ENCODE measurements around the gene ANAPC1.

Gene ANAPC1

GRCh38 chr2:111924617-111925107, 40.7 kb upstream of the ANAPC1 start:
- no peak for DNase-seq
- Histone ChIP-seq H3K9me3 (ENCODE audit: control extremely low read depth in 1 of 5, control insufficient read depth in 4 of 5, insufficient read depth in 2 of 5, low read depth in 1 of 5, low read length in 4 of 5) (no peaks in the 10 kb centered on the region), H3K36me3 (ENCODE audit: control insufficient read depth in 4 of 4, insufficient read depth in 4 of 4, low read length in 3 of 4) (peaks cover 0 to 14% (median 7%) of the 10 kb centered on the region in 4 experiments), H3K27ac (ENCODE audit: insufficient read depth in 1 of 2, low read depth in 1 of 2, low read length in 2 of 2, poor library complexity in 1 of 2, severe bottlenecking in 2 of 2) (no peak overlapping the region), H3K27me3 (replicated peaks in 2 of 5; ENCODE audit: control insufficient read depth in 4 of 5, insufficient read depth in 5 of 5, low read length in 4 of 5) (no peaks in the 10 kb centered on the region), H3K4me1 (ENCODE audit: control extremely low read depth in 1 of 4, control insufficient read depth in 4 of 4, insufficient read depth in 4 of 4, low read length in 3 of 4) (peaks cover 0 to 7% (median 5%) of the 10 kb centered on the region in 4 experiments), H3K4me3 (ENCODE audit: control insufficient read depth in 1 of 7, extremely low read depth in 1 of 7, insufficient read depth in 4 of 7, low read depth in 2 of 7, low read length in 6 of 7) (no peak overlapping the region)
- ChIA-PET CTCF (interaction anchor here (2.1 kb wide), 1 partner anchor 30 kb away, joined by 4 read pairs; no protein-coding TSS in a partner anchor), POLR2A (interaction anchor here (0.6 kb wide), 1 partner anchor 10 kb away, joined by 4 read pairs; no protein-coding TSS in a partner anchor)
- WGBS (ENCODE audit: insufficient coverage): 88% methylated on average over 1 of the region's 3 CpGs

- H3K4me1 ChIP-seq (ENCODE audit: control extremely low read depth in 1 of 4, control insufficient read depth in 4 of 4, insufficient read depth in 4 of 4, low read length in 3 of 4): peaks cover 0 to 10% (median 5%) of the 10 kb centered on the region in 4 experiments
- no peak overlapping the region for H3K4me3 ChIP-seq (ENCODE audit: control insufficient read depth in 1 of 7, extremely low read depth in 1 of 7, insufficient read depth in 4 of 7, low read depth in 2 of 7, low read length in 6 of 7)
- POLR2A ChIA-PET: no interaction called here
- H3K9me3 ChIP-seq (ENCODE audit: control extremely low read depth in 1 of 5, control insufficient read depth in 4 of 5, insufficient read depth in 2 of 5, low read depth in 1 of 5, low read length in 4 of 5): no peaks in the 10 kb centered on the region
- peaks cover 0 to 8% (median 2%) of the 10 kb centered on the region in 4 experiments for H3K36me3 ChIP-seq (ENCODE audit: control insufficient read depth in 4 of 4, insufficient read depth in 4 of 4, low read length in 3 of 4)
- DNase-seq: no peak
- no peak overlapping the region for H3K27ac ChIP-seq (ENCODE audit: insufficient read depth in 1 of 2, low read depth in 1 of 2, low read length in 2 of 2, poor library complexity in 1 of 2, severe bottlenecking in 2 of 2)
- CTCF ChIA-PET: interaction anchor here (1.3 to 2.1 kb wide), 2 partner anchors 20 to 31 kb away, joined by 3 to 4 read pairs; no protein-coding TSS in a partner anchor
- H3K27me3 ChIP-seq (replicated peaks in 2 of 5; ENCODE audit: control insufficient read depth in 4 of 5, insufficient read depth in 5 of 5, low read length in 4 of 5): no peaks in the 10 kb centered on the region
- 81% methylated on average over 3 of the region's 4 CpGs for WGBS (ENCODE audit: insufficient coverage)
Observed at GRCh38 chr2:111923276-111923804, 39.3 kb upstream of the ANAPC1 start.

- Histone ChIP-seq H3K9me3 (ENCODE audit: control extremely low read depth in 1 of 5, control insufficient read depth in 4 of 5, insufficient read depth in 2 of 5, low read depth in 1 of 5, low read length in 4 of 5) (no peaks in the 10 kb centered on the region), H3K27ac (ENCODE audit: insufficient read depth in 1 of 2, low read depth in 1 of 2, low read length in 2 of 2, poor library complexity in 1 of 2, severe bottlenecking in 2 of 2) (no peak overlapping the region), H3K4me1 (ENCODE audit: control extremely low read depth in 1 of 4, control insufficient read depth in 4 of 4, insufficient read depth in 4 of 4, low read length in 3 of 4) (peaks cover 0 to 10% (median 5%) of the 10 kb centered on the region in 4 experiments), H3K27me3 (replicated peaks in 2 of 5; ENCODE audit: control insufficient read depth in 4 of 5, insufficient read depth in 5 of 5, low read length in 4 of 5) (no peaks in the 10 kb centered on the region), H3K36me3 (ENCODE audit: control insufficient read depth in 4 of 4, insufficient read depth in 4 of 4, low read length in 3 of 4) (peaks cover 0 to 9% (median 3%) of the 10 kb centered on the region in 4 experiments), H3K4me3 (ENCODE audit: control insufficient read depth in 1 of 7, extremely low read depth in 1 of 7, insufficient read depth in 4 of 7, low read depth in 2 of 7, low read length in 6 of 7) (no peak overlapping the region)
- no peak for DNase-seq
- CTCF ChIA-PET: interaction anchor here (0.8 to 2.8 kb wide), 6 partner anchors 9 to 32 kb away, joined by 3 to 10 read pairs (median 4); no protein-coding TSS in a partner anchor
- WGBS (ENCODE audit: insufficient coverage): 72% methylated on average over 5 of the region's 8 CpGs
- POLR2A ChIA-PET: interaction anchor here (1.0 to 1.5 kb wide), 2 partner anchors 14 to 21 kb away, joined by 3 to 4 read pairs; no protein-coding TSS in a partner anchor
Observed at GRCh38 chr2:111919794-111920608, 36.0 kb upstream of the ANAPC1 start.

- no peak overlapping the region for H3K4me3 ChIP-seq (ENCODE audit: control insufficient read depth in 1 of 7, extremely low read depth in 1 of 7, insufficient read depth in 4 of 7, low read depth in 2 of 7, low read length in 6 of 7)
- peaks cover 0 to 9% (median 2%) of the 10 kb centered on the region in 4 experiments for H3K36me3 ChIP-seq (ENCODE audit: control insufficient read depth in 4 of 4, insufficient read depth in 4 of 4, low read length in 3 of 4)
- WGBS (ENCODE audit: insufficient coverage): 75% methylated on average over 2 of the region's 2 CpGs
- ChIA-PET CTCF (interaction anchor here (0.8 to 2.8 kb wide), 8 partner anchors 9 to 31 kb away, joined by 3 to 10 read pairs (median 4); no protein-coding TSS in a partner anchor), POLR2A (interaction anchor here (1.0 to 1.5 kb wide), 2 partner anchors 14 to 20 kb away, joined by 3 to 4 read pairs; no protein-coding TSS in a partner anchor)
- peaks cover 0 to 10% (median 5%) of the 10 kb centered on the region in 4 experiments for H3K4me1 ChIP-seq (ENCODE audit: control extremely low read depth in 1 of 4, control insufficient read depth in 4 of 4, insufficient read depth in 4 of 4, low read length in 3 of 4)
- no peak overlapping the region for H3K27ac ChIP-seq (ENCODE audit: insufficient read depth in 1 of 2, low read depth in 1 of 2, low read length in 2 of 2, poor library complexity in 1 of 2, severe bottlenecking in 2 of 2)
- no peaks in the 10 kb centered on the region for H3K9me3 ChIP-seq (ENCODE audit: control extremely low read depth in 1 of 5, control insufficient read depth in 4 of 5, insufficient read depth in 2 of 5, low read depth in 1 of 5, low read length in 4 of 5)
- no peaks in the 10 kb centered on the region for H3K27me3 ChIP-seq (replicated peaks in 2 of 5; ENCODE audit: control insufficient read depth in 4 of 5, insufficient read depth in 5 of 5, low read length in 4 of 5)
- no peak for DNase-seq
Observed at GRCh38 chr2:111919365-111919764, 35.4 kb upstream of the ANAPC1 start.

- Histone ChIP-seq H3K27ac (ENCODE audit: insufficient read depth in 1 of 2, low read depth in 1 of 2, low read length in 2 of 2, poor library complexity in 1 of 2, severe bottlenecking in 2 of 2) (no peak overlapping the region), H3K4me3 (ENCODE audit: control insufficient read depth in 1 of 7, extremely low read depth in 1 of 7, insufficient read depth in 4 of 7, low read depth in 2 of 7, low read length in 6 of 7) (no peak overlapping the region), H3K4me1 (ENCODE audit: control extremely low read depth in 1 of 4, control insufficient read depth in 4 of 4, insufficient read depth in 4 of 4, low read length in 3 of 4) (peaks cover 0 to 10% (median 5%) of the 10 kb centered on the region in 4 experiments), H3K27me3 (replicated peaks in 2 of 5; ENCODE audit: control insufficient read depth in 4 of 5, insufficient read depth in 5 of 5, low read length in 4 of 5) (no peaks in the 10 kb centered on the region), H3K36me3 (ENCODE audit: control insufficient read depth in 4 of 4, insufficient read depth in 4 of 4, low read length in 3 of 4) (peaks cover 0 to 8% (median 2%) of the 10 kb centered on the region in 4 experiments), H3K9me3 (ENCODE audit: control extremely low read depth in 1 of 5, control insufficient read depth in 4 of 5, insufficient read depth in 2 of 5, low read depth in 1 of 5, low read length in 4 of 5) (no peaks in the 10 kb centered on the region)
- CTCF ChIA-PET: interaction anchor here (0.6 to 2.8 kb wide), 7 partner anchors 8 to 31 kb away, joined by 3 to 10 read pairs (median 4); no protein-coding TSS in a partner anchor
- POLR2A ChIA-PET: no interaction called here
- DNase-seq: peak in 1 of 3 donors; percentile 59
- 86% methylated on average over 1 of the region's 1 CpG for WGBS (ENCODE audit: insufficient coverage)
Observed at GRCh38 chr2:111918383-111918806, 34.4 kb upstream of the ANAPC1 start.

- Histone ChIP-seq H3K9me3 (ENCODE audit: control extremely low read depth in 1 of 5, control insufficient read depth in 4 of 5, insufficient read depth in 2 of 5, low read depth in 1 of 5, low read length in 4 of 5) (no peaks in the 10 kb centered on the region), H3K27me3 (replicated peaks in 2 of 5; ENCODE audit: control insufficient read depth in 4 of 5, insufficient read depth in 5 of 5, low read length in 4 of 5) (no peaks in the 10 kb centered on the region), H3K4me3 (ENCODE audit: control insufficient read depth in 1 of 7, extremely low read depth in 1 of 7, insufficient read depth in 4 of 7, low read depth in 2 of 7, low read length in 6 of 7) (no peak overlapping the region), H3K36me3 (ENCODE audit: control insufficient read depth in 4 of 4, insufficient read depth in 4 of 4, low read length in 3 of 4) (peaks cover 0 to 5% (median 2%) of the 10 kb centered on the region in 4 experiments), H3K27ac (ENCODE audit: insufficient read depth in 1 of 2, low read depth in 1 of 2, low read length in 2 of 2, poor library complexity in 1 of 2, severe bottlenecking in 2 of 2) (no peak overlapping the region), H3K4me1 (ENCODE audit: control extremely low read depth in 1 of 4, control insufficient read depth in 4 of 4, insufficient read depth in 4 of 4, low read length in 3 of 4) (peaks cover 0 to 10% (median 5%) of the 10 kb centered on the region in 4 experiments)
- no peak for DNase-seq
- CTCF ChIA-PET: interaction anchor here (0.8 to 1.1 kb wide), 2 partner anchors 17 to 23 kb away, joined by 3 read pairs; no protein-coding TSS in a partner anchor
- POLR2A ChIA-PET: no interaction called here
- WGBS (ENCODE audit: insufficient coverage): no CpG with 5 or more reads among the region's 3 CpGs
Observed at GRCh38 chr2:111917106-111917505, 33.1 kb upstream of the ANAPC1 start.
